WTC11 (cell line): ENCODE data around the gene DGKK. TPM values are rescaled to one million over a fixed set of nuclear protein-coding genes. Genes with fewer than 3 reads are reported as not detected.
A peak's percentile ranks its signal among the peaks of the same experiment; 100 is the strongest.

Experiments used
- ATAC-seq: fragments of 200-7000 bp; cut with Tn5 transposase; 2 replicates; pipeline ENCODE4 v1.10.0; 2021; ENCODE audit warnings: mild to moderate bottlenecking, moderate library complexity
- CTCF ChIA-PET: fragments of 300-600 bp; sonication (Branson Sonifier 250); formaldehyde crosslinking; loops from one replicate; lab custom pipeline; 2021; ENCODE audit warnings: antibody characterized with exemption; lab: Charles Lee
- POLR2A ChIA-PET: fragments of 350-600 bp; sonication (Branson Sonifier 250); formaldehyde crosslinking; loops from one replicate; lab custom pipeline; 2021; ENCODE audit warnings: antibody characterized with exemption; lab: Charles Lee
- DNase-seq: peaks from one replicate; pipeline ENCODE4 v3.0.0; 2021; ENCODE audit warnings: low spot score
- H3K27ac Mint-ChIP-seq: 2 replicates; pipeline ENCODE4 v1.8.0; 2021; ENCODE audit warnings: mixed read lengths
- H3K27me3 Mint-ChIP-seq: 2 replicates; pipeline ENCODE4 v1.8.0; 2021; ENCODE audit warnings: low read depth, mild to moderate bottlenecking, moderate library complexity, mixed read lengths
- H3K36me3 Mint-ChIP-seq: 2 replicates; pipeline ENCODE4 v1.8.0; 2021; ENCODE audit warnings: mixed read lengths
- H3K4me1 Mint-ChIP-seq: 2 replicates; pipeline ENCODE4 v1.8.0; 2022; ENCODE audit warnings: mixed read lengths
- H3K4me3 Mint-ChIP-seq: 2 replicates; pipeline ENCODE4 v1.8.0; 2021; ENCODE audit warnings: mild to moderate bottlenecking, moderate library complexity, mixed read lengths
- H3K9me3 Mint-ChIP-seq: 2 replicates; pipeline ENCODE4 v1.8.0; 2021; ENCODE audit warnings: mixed read lengths
- ATF1 ChIP-seq: sonication (generic); formaldehyde crosslinking; IDR thresholded peaks from 2 replicates; pipeline ENCODE4 v1.8.1; 2023; ENCODE audit warnings: mild to moderate bottlenecking, moderate library complexity, missing genetic modification reagents
- E2F4 ChIP-seq: sonication (generic); formaldehyde crosslinking; IDR thresholded peaks from 2 replicates; pipeline ENCODE4 v1.8.1; 2022; ENCODE audit warnings: low read depth, mild to moderate bottlenecking, moderate library complexity, missing genetic modification reagents, borderline replicate concordance
- FOXK1 ChIP-seq: sonication (generic); formaldehyde crosslinking; IDR thresholded peaks from 2 replicates; pipeline ENCODE4 v1.8.0; 2022; ENCODE audit warnings: mild to moderate bottlenecking, moderate library complexity, missing genetic modification reagents
- GRHL2 ChIP-seq: fragments of 250-450 bp; sonication (Bioruptor Pico); IDR thresholded peaks from 2 replicates; pipeline ENCODE4 v1.8.0; 2022; ENCODE audit warnings: mild to moderate bottlenecking, moderate library complexity; ENCODE audit not compliant: insufficient replicate concordance, severe bottlenecking
- HMGXB4 ChIP-seq: sonication (generic); formaldehyde crosslinking; IDR thresholded peaks from 2 replicates; pipeline ENCODE4 v1.8.1; 2023; ENCODE audit warnings: mild to moderate bottlenecking, moderate library complexity, missing genetic modification reagents
- JAZF1 ChIP-seq: fragments of 250-450 bp; sonication (Bioruptor Pico); IDR thresholded peaks from 2 replicates; pipeline ENCODE4 v1.9.0; 2021; ENCODE audit warnings: moderate library complexity, mild to moderate bottlenecking, inconsistent platforms
- MLX ChIP-seq: sonication (generic); formaldehyde crosslinking; IDR thresholded peaks from 2 replicates; pipeline ENCODE4 v1.8.1; 2023; ENCODE audit warnings: mild to moderate bottlenecking, missing genetic modification reagents, moderate library complexity
- MXD4 ChIP-seq: fragments of 250-450 bp; sonication (Bioruptor Pico); IDR thresholded peaks from 2 replicates; pipeline ENCODE4 v1.8.0; 2021; ENCODE audit warnings: mild to moderate bottlenecking, moderate library complexity, borderline replicate concordance
- MYBL2 ChIP-seq: sonication (generic); formaldehyde crosslinking; IDR thresholded peaks from 2 replicates; pipeline ENCODE4 v1.8.1; 2023; ENCODE audit warnings: mild to moderate bottlenecking, moderate library complexity, missing genetic modification reagents
- NFATC4 ChIP-seq: fragments of 250-450 bp; sonication (Bioruptor Pico); IDR thresholded peaks from 2 replicates; pipeline ENCODE4 v1.9.0; 2021; ENCODE audit warnings: mild to moderate bottlenecking
- SOX15 ChIP-seq: fragments of 250-450 bp; sonication (Bioruptor Pico); IDR thresholded peaks from 2 replicates; pipeline ENCODE4 v1.9.0; 2021; ENCODE audit warnings: mild to moderate bottlenecking
- TEAD4 ChIP-seq: sonication (generic); formaldehyde crosslinking; IDR thresholded peaks from 2 replicates; pipeline ENCODE4 v1.8.0; 2022; ENCODE audit warnings: mild to moderate bottlenecking, missing genetic modification reagents
- USF1 ChIP-seq: sonication (generic); formaldehyde crosslinking; IDR thresholded peaks from 2 replicates; pipeline ENCODE4 v1.8.0; 2022; ENCODE audit warnings: mild to moderate bottlenecking, missing genetic modification reagents
- ZBTB21 ChIP-seq: sonication (generic); formaldehyde crosslinking; IDR thresholded peaks from 2 replicates; pipeline ENCODE4 v1.8.1; 2023; ENCODE audit warnings: mild to moderate bottlenecking, missing genetic modification reagents, borderline replicate concordance
- ZMAT4 ChIP-seq: fragments of 250-450 bp; sonication (Bioruptor Pico); IDR thresholded peaks from 2 replicates; pipeline ENCODE4 v1.9.0; 2021; ENCODE audit warnings: mild to moderate bottlenecking
- ZNF121 ChIP-seq: sonication (generic); formaldehyde crosslinking; IDR thresholded peaks from 2 replicates; pipeline ENCODE4 v1.8.0; 2023; ENCODE audit warnings: missing genetic modification reagents
- ZNF263 ChIP-seq: sonication (generic); formaldehyde crosslinking; IDR thresholded peaks from 2 replicates; pipeline ENCODE4 v1.8.1; 2022; ENCODE audit warnings: low read depth, mild to moderate bottlenecking, moderate library complexity, missing genetic modification reagents
- ZNF671 ChIP-seq: fragments of 250-450 bp; sonication (Bioruptor Pico); IDR thresholded peaks from 2 replicates; pipeline ENCODE4 v1.8.0; 2021; ENCODE audit warnings: mild to moderate bottlenecking
- ZSCAN18 ChIP-seq: fragments of 250-450 bp; sonication (Bioruptor Pico); IDR thresholded peaks from 2 replicates; pipeline ENCODE4 v2.1.2; 2022; ENCODE audit warnings: mild to moderate bottlenecking, moderate library complexity
- total RNA-seq: library from RNA; stranded (reverse); gene quantifications from 3 replicates; pipeline ENCODE4 v1.2.3, GENCODE V29; 2021

The DGKK gene
- total RNA-seq, 1 experiment from 2014 or later = 1.9 TPM

GRCh38 chrX:50469206-50469605 lies 1.4 kb downstream of the DGKK start:
- H3K9me3 Mint-ChIP-seq = no peaks in the 10 kb centered on the region
- H3K27ac Mint-ChIP-seq = no peak overlapping the region
- no peak for ATAC-seq
- H3K4me3 Mint-ChIP-seq = peak overlapping the region; percentile 76
- H3K4me1 Mint-ChIP-seq = peaks cover 50% of the 10 kb centered on the region
- H3K36me3 Mint-ChIP-seq = no peaks in the 10 kb centered on the region
- POLR2A ChIA-PET = no interaction called here
- no peak for TF ChIP-seq TEAD4 (CRISPR knock-in tag)
- TF ChIP-seq, all 79 proteins: peak for 0
- H3K27me3 Mint-ChIP-seq = peaks cover 79% of the 10 kb centered on the region
- peak; percentile 27 for DNase-seq
- CTCF ChIA-PET = interaction anchor here (1.3 kb wide), 1 partner anchor 9 kb away, joined by 3 read pairs; no protein-coding TSS in a partner anchor

GRCh38 chrX:50459615-50460014 lies 11.0 kb downstream of the DGKK start:
- TF ChIP-seq ZNF671 (CRISPR knock-in tag) (no peak), ZNF263 (CRISPR knock-in tag) (no peak), ZBTB21 (CRISPR knock-in tag) (no peak), ZSCAN18 (no peak), MXD4 (CRISPR knock-in tag) (no peak), GRHL2 (CRISPR knock-in tag) (no peak), JAZF1 (CRISPR knock-in tag) (no peak), MYBL2 (CRISPR knock-in tag) (no peak), NFATC4 (CRISPR knock-in tag) (no peak), TEAD4 (CRISPR knock-in tag) (no peak), FOXK1 (CRISPR knock-in tag) (no peak), USF1 (no peak), ZMAT4 (CRISPR knock-in tag) (no peak), ATF1 (CRISPR knock-in tag) (no peak), SOX15 (CRISPR knock-in tag) (no peak), HMGXB4 (CRISPR knock-in tag) (no peak), E2F4 (CRISPR knock-in tag) (no peak), ZNF121 (no peak), MLX (no peak)
- Mint-ChIP-seq H3K27me3 (peaks cover 28% of the 10 kb centered on the region), H3K9me3 (no peaks in the 10 kb centered on the region), H3K4me1 (peaks cover 67% of the 10 kb centered on the region), H3K27ac (no peak overlapping the region), H3K36me3 (no peaks in the 10 kb centered on the region), H3K4me3 (no peak overlapping the region)
- ChIA-PET POLR2A (no interaction called here), CTCF (interaction anchor here (1.4 kb wide), 1 partner anchor 9 kb away, joined by 3 read pairs; no protein-coding TSS in a partner anchor)
- ATAC-seq = no peak
- DNase-seq = no peak
